AG08395 (cell line): ENCODE measurements around the gene STX5.
"Not testable (repeated sequence)": the region's sequence is repeated elsewhere in the genome, so short reads cannot be mapped to it uniquely, and the experiment has no call there.

ENCODE experiments used
- DNase-seq: peaks from one replicate; pipeline ENCODE4 v3.0.0; 2012; ENCODE audit warnings: mixed read lengths, low spot score

Gene STX5

DNA sequence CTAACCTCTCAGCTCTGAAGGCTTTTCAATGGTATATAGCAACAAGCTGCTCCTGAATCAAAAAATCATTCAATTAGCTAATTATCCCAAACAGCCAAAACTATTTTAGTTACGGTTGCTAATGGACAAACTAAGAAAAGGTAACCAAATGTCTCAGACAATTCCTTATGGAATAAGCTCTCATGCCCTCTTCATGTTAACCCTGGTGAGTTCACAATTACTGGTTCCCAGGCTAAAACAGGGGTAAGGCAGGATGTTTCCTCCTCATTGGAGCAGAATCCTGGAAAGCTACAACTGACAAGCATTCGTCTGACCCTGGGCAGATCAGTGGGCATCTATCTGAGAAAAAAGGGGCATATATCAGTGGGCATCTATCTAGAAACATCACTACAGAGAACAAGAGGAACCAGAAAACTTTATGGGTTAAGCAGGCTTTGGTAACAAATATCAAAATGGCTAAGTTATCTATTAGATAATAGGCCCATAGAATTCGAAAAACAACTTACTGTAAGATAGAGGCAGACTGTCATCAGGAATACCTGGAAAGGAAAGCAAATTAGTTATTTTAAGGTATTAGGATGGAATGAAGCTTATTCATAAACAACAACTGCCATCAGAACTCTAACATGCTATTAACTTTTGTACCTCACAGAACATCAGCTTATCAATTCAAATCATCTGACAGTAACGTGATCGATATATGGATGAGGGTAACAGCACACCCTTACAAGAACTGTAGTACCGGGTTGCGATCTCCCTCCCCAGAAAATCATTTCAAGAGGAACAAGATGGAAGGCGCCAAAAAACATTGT, 22.4 kb upstream of the STX5 start:
- DNase-seq = no peak

DNA sequence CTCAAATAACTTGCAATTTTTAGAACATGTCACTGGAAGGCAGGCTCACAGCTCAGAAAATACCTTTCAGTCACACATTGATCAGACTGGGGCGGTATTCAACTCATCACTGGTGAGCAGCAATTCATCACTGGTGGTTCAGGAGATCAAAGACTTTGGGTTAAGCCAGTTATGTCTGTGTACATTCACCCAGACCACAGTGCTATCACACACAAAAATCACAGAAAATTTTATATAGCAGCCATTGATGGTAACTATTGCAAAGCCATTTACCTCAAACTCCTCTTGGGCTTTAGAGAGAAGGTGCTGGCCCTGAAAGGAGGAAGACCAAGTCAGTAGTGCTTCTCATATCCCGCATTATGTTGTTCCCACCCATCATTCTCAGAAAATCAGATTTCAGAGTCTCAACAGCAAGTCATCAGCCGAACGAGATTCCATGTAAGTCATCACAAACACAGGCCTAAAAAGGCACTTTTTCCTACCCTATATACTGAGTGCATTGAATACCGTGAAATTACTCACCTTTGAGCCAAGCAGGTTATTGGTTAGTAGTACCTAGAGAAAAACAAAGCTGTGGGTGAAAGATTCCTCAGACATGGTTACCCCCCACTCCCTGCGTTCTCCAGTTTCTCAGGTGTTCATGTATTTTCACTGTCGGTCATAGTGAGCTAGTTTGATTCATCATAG, 21.6 kb upstream of the STX5 start:
- no peak for DNase-seq

DNA sequence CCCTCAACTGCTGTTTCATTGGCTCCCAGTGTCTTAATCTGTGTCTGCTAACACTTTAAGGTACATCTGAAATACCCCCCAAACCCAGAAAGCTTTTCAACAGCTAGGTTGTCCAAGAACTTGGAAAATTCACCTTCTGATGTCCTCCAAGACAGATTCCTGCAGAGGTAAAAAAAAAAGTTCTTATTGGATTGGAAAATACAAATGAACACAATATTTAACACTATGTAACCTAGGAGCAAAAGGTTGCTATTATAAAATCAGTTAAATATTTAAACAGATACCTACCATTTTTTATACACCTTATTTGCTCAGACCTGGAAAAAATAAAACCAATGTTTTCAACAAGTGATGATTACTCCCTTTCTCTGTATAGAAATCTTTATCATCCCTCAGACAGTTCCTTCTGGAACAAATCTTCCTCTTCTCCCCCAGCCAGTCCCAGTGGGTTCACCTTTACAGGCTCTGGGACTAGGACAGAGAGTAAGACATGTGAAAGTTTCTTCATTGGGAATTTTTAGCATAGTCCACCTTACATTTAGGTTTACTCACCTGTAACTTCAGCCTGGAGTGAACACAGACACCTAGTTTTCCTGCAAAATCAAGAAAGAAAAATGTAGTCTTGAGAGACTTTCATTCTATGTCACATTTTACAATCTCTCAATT, 20.8 kb upstream of the STX5 start:
- DNase-seq = no peak

DNA sequence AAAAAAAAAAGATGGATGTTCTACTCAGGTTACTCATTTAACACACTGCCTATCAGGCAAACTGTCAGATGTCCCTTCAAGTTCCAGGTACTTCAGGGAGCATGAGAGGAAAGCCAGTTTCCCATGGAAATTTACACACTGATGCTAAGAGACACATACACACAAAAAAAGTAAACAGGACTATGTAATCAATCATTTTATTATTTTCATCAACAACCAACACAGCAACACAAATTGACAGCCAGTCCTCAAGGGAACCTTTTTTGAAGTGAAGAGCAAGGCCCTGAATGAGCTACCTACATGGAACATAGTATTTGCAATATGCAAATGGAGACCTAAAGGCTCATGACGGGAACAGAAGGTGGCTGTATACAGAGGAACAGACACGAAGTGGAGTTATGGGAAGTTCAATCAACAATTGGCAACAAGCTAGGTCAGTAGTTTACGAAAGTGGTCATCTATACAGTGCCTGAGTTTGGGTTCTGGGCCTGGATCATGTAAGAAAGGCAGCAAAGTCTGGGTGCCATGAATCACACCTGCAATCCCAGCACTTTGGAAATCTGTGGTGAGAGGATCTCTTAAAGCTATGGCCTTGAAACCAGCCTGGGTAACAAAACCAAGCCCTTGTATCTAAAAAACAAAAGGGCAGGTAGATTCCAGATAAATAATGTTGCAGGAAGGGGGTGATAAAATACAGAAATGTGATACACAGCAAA, 20.1 kb upstream of the STX5 start:
- no peak for DNase-seq

DNA sequence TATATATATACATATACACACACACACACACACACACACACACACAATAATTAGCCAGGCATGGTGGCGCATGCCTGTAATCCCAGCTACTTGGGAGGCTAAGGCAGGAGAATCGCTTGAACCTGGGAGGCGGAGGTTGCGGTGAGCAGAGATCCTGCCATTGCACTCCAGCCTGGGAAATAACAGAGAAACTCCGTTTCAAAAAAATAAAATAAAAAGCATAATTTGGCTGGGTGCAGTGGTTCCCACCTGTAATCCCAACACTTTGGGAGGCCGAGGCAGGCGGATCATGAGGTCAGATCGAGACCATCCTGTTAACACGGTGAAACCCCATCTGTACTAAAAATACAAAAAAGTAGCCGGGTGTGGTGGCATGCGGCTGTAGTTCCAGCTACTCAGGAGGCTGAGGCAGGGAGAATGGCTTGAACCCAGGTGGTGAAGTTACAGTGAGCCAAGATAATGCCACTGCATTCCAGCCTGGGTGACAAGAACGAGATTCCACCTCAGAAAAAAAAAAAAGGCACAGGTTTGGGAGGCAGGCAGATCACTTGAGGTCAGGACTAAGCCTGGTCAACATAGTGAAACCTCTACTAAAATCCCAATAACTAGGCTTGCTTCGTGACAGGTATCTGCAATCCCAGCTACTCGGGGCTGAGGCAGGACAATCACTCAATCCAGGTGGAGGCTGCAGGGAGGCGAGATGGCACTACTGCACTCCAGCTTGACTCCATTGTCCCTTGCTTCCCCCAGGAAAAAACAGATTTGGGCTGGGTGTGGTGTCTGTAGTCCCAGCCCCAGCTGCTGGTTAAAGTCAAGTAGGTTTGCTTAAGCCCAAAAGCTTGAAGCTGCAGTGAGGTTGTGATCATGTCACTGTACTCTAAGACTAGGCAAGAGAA, 19.3 kb upstream of the STX5 start:
- DNase-seq = no peak

DNA sequence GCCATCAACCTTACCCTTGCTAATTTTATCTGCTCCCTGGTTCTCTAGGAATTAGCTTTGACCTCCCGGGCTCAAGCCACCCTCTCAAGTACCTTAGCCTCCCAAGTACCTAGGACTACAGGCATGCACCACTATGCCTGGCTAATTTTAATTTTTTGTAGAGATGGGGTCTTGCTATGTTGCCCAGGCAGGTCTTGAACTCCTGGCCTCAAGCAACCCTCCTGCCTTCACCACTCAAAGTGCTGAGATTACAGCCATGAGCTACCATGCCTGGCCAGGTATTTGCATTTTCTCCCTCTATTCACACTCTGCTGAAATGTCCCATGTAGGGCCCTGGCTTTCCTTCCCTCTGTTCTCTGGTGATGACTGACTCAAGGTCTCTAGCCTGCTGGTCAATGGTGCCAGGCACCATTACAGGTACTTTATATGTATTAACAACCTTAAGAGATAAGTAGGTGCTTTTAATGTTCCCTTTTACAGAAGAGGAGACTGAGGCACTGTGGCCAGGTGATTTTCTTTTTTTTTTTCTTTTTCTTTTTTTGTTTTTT, 16.0 kb upstream of the STX5 start:
- DNase-seq = no peak

DNA sequence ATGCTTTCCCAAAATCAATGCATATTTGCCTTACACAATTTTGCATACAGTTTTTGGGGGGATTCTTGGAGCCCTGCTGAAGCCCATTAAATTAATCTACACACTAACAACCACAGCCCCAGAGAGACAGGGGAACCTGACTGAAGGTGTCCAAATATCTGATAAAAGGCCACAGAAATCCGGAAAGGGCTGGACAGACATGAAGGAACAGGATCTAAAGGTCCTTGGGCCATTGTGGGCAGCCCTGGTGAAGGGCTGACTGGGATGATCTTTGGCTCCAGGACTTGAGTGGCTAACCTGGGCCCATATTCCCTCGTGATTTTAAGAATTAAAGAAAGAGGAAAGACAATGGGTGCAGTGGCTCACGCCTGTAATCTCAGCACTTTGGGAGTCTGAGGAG, 14.3 kb upstream of the STX5 start:
- DNase-seq = no peak

DNA sequence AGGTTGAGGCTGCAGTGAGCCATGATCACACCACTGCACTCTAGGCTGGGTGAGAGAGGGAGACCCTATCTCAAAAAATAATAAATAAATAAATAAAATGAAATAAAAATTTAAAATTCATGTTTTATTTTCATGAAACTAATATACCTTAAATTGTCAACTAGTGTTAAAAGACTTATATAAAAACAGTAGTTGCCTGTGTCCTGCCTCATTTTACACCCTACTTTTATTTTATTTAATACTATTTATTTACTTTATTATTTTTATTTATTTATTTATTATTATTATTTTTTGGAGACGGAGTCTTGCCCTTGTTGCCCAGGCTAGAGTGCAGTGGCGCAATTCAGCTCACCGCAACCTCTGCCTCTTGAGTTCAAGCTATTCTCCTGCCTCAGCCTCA, 12.3 kb upstream of the STX5 start:
- no peak for DNase-seq

DNA sequence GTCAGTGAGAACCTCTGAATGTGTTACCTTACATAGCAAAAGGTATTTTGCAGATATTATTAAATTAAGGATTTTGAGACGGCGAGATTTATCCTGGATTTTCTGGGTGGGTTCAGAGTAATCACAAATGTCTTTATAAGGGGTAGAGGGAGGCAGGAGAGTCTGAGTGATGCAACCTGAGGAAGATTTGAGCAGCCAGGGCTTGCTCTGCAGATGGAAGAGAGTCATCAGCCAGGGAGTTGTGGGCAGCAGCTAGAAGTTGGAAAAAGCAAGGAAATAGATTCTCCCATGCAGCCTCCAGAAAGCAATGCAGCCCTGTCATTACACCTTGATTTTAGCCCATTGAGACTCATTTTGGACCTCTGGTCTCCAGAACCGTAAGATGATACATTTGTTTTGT, 11.6 kb upstream of the STX5 start:
- DNase-seq = no peak

DNA sequence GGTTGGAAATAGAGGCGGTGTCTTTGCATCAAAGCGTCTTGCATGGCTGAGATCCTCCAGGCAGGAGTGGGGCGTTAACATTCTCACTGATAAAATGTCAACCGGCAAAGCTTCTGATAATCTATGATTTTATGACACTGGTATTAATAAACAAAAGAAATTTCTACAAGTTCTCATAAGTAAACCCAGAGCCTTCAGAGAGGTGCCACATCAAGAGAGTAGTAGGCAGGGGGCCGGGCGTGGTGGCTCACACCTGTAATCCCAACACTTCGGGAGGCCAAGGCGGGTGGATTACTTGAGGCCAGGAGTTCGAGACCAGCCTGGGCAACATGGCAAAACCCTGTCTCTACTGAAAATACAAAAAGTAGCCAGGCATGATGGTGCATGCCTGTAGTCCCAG, 11.0 kb upstream of the STX5 start:
- DNase-seq = not testable (repeated sequence)

DNA sequence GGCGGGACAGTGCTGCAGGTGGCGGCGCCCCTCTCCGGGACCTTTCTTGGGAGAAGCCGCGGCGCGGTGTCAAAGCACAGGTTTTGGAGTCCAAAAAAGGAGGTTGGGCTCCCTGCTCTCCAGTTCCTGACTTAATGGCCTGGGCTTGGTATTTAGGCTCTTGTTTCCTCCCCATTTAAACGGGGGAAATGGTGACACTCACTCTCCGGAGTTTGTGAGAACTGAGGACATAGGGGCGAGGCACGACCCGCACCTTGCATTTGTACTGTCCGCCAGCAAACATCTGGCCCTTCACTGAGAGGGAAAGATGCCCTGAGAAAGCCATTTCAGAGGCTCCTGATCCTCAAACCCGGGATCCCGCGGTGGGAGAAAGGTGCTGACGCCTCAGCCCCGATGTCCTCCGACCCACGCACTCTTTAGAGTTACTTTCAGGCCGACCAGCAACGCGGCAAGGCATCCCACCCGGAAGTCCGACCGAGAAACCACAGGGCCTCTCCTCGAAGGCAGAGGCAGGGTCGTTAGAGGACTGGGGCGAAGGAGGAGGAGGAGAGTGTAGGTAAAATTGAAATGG, 10.4 kb upstream of the STX5 start:
- no peak for DNase-seq

DNA sequence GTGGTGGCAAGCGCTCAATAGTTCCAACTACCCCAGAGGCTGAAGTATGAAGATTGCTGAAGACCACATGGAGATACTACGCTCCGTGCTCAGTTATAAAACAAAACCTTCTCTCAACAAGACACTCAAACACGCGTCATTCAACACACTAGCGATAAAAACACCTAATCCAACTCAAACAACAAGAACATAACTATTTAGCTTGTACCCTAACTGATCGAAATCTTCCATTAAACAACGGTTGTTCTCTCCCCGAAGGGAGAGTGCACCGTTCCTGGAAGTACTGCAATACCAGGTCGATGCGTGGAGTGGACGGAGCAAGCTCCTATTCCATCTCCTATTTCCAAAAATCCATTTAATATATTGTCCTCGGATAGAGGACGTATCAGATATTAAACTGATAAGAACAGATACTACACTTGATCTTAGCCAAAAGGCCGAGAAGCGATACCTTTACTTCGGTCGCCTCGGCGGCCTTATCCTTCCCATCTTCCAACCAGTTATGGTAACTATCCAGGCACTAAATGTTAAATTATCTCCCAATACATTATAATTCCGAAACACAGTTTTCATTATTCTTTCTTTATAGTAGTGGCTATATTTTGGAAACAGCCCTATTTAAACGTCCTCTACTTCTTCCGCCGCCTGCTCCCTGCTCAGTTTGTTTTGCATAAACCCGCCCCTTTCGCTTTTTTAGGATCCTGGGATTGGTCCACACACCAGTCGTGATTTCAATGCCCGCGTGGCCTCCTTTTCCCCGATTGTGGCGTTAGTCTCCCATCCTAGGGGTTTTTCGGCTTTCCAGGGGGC, 9.7 kb upstream of the STX5 start:
- DNase-seq = peak; percentile 96

DNA sequence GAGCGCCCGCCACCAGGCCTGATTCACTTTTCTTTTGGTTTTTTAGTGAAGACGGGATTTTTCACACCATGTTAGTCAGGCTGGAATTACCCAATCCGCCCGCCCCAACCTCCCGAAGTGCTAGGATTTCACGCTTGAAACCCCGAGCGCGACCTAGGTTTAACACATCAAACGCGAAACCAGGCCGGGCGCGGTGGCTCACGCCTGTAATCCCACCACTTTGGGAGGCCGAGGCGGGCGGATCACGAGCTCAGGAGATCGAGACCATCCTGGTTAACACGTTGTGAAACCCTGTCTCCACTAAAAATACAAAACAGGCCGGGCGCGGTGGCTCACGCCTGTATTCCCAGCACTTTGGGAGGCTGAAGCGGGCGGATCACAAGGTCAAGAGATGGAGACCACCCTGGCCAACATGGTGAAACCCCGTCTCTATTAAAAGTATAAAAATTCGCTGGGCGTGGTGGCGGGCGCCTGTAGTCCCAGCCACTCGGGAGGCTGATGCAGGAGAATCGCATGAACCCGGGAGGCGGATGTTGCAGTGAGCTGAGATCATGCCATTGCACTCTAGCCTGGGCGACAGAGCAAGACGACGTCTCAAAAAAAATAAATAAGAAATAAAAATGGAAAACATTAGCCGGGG, 9.0 kb upstream of the STX5 start:
- DNase-seq = peak; percentile 24

DNA sequence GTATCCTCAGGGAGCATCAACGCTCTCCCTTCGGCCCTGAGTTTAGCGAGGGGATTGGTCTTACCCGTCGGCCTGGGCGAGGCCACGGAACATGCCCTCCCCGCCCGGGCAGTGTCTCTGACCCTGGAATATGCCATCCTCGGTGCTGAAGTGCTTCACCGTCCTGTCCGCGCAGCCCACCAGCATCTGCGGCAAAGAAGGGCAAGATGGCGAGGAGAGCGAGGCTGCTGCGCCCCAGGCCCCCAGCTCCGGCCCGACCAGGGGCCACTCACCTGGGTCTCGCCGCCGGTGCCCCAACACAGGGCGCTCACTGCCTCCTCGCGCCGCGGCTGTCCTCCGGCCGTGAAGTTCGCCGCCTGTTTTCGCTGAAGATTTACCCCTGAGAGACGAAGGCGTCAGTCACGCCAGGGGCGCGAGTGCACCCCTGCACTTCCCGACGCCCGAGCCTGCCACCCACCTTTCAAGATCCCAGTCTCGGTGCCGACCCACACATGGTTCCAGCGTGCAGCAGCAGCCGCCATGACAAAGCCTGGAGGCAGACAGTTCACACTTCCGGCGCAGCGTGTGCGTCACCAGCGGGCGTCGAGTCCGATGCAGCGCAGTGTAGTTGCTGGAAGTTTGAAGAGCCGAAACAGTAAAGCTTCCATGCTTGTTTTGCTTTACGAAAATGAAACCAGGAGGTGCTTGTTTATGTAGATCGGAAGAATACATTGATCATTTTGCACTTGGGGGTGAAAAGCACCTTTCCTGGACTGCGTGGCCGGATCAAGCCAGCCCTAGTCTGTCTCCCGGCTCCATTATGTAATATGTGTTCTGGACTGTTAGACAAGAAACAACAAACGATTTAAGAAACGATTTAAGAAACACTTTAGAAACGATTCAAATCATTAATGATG, 7.4 kb upstream of the STX5 start, which contains the start of gene WDR74:
Gene WDR74 (minus strand): TSS at position 541 of the 896 bp plus-strand sequence. CDS start 20 bp downstream, at position 521.
- DNase-seq = peak; percentile 79

DNA sequence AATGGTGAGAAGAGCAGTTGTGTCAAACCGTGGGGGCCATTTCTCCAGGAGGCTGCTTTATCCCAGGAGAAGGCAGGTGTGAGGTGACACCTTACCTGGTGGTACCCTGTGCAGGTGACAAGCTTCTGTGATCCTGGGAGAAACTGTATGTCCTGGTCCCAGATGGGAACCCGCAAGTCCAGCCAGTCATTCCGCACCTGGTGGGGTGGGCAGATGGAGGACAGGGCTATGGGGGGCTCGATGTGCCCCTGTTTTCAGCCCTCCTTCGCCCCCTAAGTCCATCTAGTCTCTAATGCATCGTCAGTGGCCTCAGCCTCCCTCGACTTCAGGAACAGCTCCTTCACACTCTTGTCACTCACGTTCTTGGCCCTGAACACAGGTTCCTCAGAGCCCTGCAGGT, 3.5 kb upstream of the STX5 start:
- DNase-seq = no peak

DNA sequence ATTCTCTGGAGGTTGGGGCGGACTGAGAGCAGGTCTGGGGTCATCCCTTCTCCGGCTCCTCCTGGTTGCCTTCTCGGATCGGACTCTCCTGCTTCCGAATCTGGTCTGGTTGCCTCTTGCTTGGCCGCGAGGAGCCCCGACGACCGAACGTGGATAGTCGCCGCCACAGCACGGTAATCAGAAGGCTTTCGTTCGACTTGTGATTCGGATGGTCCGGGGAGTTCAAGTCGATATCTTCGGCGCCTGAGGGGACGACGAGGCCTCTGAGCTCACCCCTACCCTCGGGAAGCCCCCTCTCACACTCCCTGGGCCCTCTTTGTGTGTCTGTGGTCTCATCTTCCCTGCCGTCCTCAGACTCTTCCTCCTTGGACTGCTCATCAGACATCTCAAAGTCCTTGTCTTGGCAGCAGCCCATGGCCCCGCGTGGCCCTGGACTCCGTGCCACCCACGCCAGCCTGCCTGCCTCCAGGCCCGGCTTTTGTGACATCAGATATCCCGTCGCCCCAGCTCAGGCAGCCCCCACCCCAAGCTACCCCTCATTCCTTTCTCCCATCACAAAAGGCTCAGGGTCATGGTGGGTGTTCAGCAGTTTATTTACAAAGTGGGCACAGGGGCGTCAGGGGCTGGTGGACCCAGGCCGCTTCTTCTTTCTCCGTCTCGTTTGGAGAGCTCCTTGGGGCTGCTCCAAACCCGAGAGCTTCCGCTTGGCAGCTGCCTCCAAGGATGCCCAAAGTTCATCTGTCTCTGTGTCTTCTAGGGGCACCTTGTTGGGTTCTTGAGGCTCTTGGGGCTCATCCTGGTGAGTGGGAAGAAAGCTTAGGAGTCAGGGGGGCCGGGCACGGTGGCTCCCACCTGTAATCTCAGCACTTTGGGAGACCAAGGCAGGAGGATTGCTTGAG, 734 bp upstream of the STX5 start, which contains the start of gene TEX54:
Gene TEX54 (minus strand): TSS at position 506 of the 899 bp plus-strand sequence.
- DNase-seq = no peak

DNA sequence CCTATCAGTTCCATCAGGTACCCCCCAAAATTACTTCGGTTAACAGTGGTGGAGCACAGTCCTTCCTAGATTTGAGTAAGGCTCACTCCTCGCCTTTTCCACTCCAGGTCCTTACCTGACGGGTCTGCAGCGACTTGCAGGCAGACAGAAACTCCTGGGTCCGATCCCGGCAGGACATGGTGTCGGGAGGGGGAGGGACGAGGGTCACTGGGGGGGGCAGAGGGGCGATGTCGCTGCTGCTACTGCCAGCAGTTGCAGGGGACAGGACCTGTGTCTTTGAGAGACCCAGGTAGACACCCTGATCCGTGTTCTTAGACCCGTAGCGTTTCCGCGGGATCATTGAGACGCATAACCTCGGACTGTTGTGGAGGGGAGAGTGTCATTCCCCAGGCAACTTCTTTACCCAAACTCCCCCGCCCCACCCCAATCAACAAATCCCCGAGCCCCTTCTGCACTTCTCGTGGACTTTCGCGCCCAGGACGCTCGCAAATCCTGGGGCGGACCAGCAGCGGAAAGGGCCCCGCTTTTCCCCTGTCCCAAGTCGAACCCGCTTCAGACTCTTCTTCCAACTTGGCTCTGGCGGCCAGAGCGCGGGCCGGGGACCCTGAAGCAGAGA, 839 bp downstream of the STX5 start:
- DNase-seq = peak; percentile 17
